A549 (cell line): ENCODE data around the gene SPTBN4.

Source experiments
- EP300 ChIP-seq, 2 experiments: fragments of >200 bp; sonication (Bioruptor Twin); formaldehyde crosslinking; IDR thresholded peaks; 2 replicates in 1 of 2; 3 replicates in 1 of 2; pipeline ENCODE4 v1.6.1; 2016 to 2017
- HDAC2 ChIP-seq: fragments of 200-600 bp; sonication (generic); IDR thresholded peaks from 2 replicates; pipeline ENCODE4 v1.6.1; 2016
- HMGXB4 ChIP-seq: fragments of 250-450 bp; sonication (Bioruptor Pico); IDR thresholded peaks from 2 replicates; pipeline ENCODE4 v1.5.0; 2021; ENCODE audit warnings: mild to moderate bottlenecking, moderate library complexity, borderline replicate concordance
- MYC ChIP-seq: IDR thresholded peaks from 2 replicates; pipeline ENCODE4 v1.6.1; 2012; ENCODE audit warnings: mild to moderate bottlenecking, inconsistent platforms, low read length, improper control_type of control experiment, borderline replicate concordance
- NFE2L2 ChIP-seq: fragments of 150-350 bp; conservative IDR thresholded peaks from 2 replicates; pipeline ENCODE4 v1.6.1; 2014; ENCODE audit warnings: low read length
- NR3C1 ChIP-seq: fragments of >200 bp; sonication (Bioruptor Twin); formaldehyde crosslinking; IDR thresholded peaks from 3 replicates; pipeline ENCODE4 v1.6.1; 2017
- POLR2A ChIP-seq: IDR thresholded peaks from 2 replicates; pipeline ENCODE4 v1.6.1; 2012; ENCODE audit warnings: mild to moderate bottlenecking, low read length
- RCOR1 ChIP-seq: fragments of 150-350 bp; IDR thresholded peaks from 2 replicates; pipeline ENCODE4 v1.6.1; 2014; ENCODE audit warnings: antibody characterized with exemption, low read length, low read depth
- SREBF2 ChIP-seq: fragments of 450-650 bp; IDR thresholded peaks from 2 replicates; pipeline ENCODE4 v1.6.1; 2014; ENCODE audit warnings: mild to moderate bottlenecking, moderate library complexity
- USF2 ChIP-seq: fragments of 450-650 bp; IDR thresholded peaks from 2 replicates; pipeline ENCODE4 v1.6.1; 2014; ENCODE audit warnings: antibody characterized with exemption
- TF ChIP-seq, protein P1 (sequence below): fragments of >200 bp; sonication (Bioruptor Twin); formaldehyde crosslinking; IDR thresholded peaks from 3 replicates; pipeline ENCODE4 v1.5.1; 2016
- TF ChIP-seq, protein P2 (sequence below): fragments of 200-600 bp; sonication (generic); IDR thresholded peaks from 2 replicates; pipeline ENCODE4 v1.6.1; 2016; ENCODE audit warnings: antibody characterized with exemption, mild to moderate bottlenecking, moderate library complexity

GRCh38 chr19:40466219-40466984, 399 bp upstream of the SPTBN4 start:
- TF ChIP-seq SREBF2 = no peak
- 0 out of 2 replicates have a peak, but pooled peaks have one; percentile 27 for TF ChIP-seq RCOR1
- TF ChIP-seq, protein P1, sequence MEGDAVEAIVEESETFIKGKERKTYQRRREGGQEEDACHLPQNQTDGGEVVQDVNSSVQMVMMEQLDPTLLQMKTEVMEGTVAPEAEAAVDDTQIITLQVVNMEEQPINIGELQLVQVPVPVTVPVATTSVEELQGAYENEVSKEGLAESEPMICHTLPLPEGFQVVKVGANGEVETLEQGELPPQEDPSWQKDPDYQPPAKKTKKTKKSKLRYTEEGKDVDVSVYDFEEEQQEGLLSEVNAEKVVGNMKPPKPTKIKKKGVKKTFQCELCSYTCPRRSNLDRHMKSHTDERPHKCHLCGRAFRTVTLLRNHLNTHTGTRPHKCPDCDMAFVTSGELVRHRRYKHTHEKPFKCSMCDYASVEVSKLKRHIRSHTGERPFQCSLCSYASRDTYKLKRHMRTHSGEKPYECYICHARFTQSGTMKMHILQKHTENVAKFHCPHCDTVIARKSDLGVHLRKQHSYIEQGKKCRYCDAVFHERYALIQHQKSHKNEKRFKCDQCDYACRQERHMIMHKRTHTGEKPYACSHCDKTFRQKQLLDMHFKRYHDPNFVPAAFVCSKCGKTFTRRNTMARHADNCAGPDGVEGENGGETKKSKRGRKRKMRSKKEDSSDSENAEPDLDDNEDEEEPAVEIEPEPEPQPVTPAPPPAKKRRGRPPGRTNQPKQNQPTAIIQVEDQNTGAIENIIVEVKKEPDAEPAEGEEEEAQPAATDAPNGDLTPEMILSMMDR = no peak
- TF ChIP-seq HDAC2 = no peak
- TF ChIP-seq NFE2L2 = no peak
- no peak; the same call in 1 of the 2 replicates for TF ChIP-seq MYC
- no peak for TF ChIP-seq POLR2A
- TF ChIP-seq, protein P2, sequence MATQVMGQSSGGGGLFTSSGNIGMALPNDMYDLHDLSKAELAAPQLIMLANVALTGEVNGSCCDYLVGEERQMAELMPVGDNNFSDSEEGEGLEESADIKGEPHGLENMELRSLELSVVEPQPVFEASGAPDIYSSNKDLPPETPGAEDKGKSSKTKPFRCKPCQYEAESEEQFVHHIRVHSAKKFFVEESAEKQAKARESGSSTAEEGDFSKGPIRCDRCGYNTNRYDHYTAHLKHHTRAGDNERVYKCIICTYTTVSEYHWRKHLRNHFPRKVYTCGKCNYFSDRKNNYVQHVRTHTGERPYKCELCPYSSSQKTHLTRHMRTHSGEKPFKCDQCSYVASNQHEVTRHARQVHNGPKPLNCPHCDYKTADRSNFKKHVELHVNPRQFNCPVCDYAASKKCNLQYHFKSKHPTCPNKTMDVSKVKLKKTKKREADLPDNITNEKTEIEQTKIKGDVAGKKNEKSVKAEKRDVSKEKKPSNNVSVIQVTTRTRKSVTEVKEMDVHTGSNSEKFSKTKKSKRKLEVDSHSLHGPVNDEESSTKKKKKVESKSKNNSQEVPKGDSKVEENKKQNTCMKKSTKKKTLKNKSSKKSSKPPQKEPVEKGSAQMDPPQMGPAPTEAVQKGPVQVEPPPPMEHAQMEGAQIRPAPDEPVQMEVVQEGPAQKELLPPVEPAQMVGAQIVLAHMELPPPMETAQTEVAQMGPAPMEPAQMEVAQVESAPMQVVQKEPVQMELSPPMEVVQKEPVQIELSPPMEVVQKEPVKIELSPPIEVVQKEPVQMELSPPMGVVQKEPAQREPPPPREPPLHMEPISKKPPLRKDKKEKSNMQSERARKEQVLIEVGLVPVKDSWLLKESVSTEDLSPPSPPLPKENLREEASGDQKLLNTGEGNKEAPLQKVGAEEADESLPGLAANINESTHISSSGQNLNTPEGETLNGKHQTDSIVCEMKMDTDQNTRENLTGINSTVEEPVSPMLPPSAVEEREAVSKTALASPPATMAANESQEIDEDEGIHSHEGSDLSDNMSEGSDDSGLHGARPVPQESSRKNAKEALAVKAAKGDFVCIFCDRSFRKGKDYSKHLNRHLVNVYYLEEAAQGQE = no peak
- no peak for TF ChIP-seq EP300 (IDR thresholded peaks at IDR 0.05)
- TF ChIP-seq HMGXB4 (CRISPR knock-in tag) = no peak
- TF ChIP-seq NR3C1 = no peak
- peak; percentile 72 for TF ChIP-seq USF2
